ENCODE measurements around the gene CBX2.
"Not testable (repeated sequence)": the region's sequence is repeated elsewhere in the genome, so short reads cannot be mapped to it uniquely, and the experiment has no call there.

Gene CBX2

DNA sequence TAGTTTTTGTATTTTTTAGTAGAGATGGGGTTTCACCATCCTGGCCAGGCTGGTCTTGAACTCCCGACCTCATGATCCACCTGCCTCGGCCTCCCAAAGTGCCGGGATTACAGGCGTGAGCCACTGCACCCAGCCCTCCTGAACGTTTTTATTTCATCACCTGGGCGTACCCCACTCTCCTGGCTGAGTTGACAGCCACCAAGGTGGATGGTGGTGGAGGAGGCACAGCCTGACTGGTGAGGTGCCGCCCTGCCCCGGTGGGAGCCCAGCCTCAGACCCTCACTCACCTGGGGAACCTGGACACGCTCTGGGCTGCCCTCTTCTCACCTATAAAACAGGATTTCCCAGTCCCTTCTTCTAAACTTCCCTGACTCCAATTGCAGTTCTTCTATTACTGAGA is 5.2 kb upstream of the CBX2 start:
- not testable (repeated sequence) for DNase-seq

DNA sequence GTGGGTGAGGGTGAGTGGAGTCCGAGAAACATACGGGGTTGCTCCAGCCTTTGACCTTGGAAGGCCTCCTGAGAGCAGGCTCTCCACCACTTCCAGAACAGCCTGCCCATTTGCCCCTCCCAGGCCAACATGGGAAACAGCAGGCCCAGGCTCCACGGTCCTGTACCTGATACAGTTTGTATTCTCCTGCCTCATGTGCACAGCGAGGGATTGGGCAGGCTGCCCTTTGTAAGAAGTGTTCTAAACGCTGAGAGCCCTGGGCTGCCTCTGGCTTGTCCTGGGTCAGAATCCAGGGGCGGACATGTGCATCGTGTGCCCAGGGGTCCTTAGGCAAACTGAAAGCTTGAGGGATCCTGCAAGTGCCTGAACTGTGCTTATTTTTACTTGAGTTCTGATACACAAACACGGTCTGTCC is 3.4 kb upstream of the CBX2 start:
- no peak for DNase-seq

DNA sequence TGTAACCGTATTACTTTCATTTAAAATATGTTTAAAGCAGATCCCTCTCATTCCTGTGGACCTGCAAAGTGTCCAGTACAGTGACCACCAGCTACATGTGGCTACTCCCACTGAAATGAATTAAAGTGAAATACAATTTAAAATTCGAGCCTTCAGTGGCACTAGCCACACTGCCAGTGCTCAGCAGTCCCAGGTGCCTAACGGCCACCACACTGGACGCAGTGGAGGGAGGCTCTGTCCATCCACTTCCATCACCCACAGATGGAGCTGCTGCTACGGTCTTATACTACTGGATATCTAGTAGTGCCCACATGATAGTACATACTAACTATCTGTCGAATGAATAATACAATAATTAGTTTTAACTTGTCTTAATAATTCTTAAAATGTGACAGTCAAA is 2.3 kb upstream of the CBX2 start:
- no peak for DNase-seq

DNA sequence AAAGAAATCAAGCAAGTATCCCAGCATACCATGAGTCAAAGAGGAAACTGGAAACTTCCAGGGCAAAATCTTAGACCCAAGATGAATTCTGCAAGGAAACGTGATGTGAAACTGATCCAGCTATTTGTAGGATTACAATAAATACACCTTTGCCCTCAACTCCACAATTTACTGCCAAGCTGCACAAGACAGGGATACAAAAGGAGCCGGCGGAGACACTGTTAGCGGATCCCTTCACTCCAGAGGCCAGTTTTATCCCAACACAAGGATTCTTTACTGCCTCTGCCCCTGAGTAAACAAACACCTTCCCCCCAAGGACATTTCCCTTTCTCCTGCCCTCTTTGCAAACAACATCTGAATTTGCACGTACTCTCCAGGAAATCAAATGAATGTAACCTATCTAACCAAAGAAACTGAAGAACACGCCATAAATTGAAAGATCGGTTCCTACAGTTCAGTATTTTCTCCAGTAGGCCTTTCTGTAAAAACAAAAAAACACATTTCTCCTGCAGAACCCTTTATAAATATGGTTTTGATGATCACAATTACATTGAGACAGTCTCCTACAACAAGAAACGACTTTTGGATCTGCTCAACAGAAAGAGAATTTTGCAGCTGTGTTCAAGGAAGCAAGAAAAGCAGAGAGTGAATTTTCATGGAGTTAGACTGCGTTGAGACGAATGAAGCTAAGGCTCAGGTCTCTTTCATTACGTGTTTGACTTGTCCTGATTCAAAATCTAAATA is 1.4 kb upstream of the CBX2 start:
- DNase-seq = no peak

DNA sequence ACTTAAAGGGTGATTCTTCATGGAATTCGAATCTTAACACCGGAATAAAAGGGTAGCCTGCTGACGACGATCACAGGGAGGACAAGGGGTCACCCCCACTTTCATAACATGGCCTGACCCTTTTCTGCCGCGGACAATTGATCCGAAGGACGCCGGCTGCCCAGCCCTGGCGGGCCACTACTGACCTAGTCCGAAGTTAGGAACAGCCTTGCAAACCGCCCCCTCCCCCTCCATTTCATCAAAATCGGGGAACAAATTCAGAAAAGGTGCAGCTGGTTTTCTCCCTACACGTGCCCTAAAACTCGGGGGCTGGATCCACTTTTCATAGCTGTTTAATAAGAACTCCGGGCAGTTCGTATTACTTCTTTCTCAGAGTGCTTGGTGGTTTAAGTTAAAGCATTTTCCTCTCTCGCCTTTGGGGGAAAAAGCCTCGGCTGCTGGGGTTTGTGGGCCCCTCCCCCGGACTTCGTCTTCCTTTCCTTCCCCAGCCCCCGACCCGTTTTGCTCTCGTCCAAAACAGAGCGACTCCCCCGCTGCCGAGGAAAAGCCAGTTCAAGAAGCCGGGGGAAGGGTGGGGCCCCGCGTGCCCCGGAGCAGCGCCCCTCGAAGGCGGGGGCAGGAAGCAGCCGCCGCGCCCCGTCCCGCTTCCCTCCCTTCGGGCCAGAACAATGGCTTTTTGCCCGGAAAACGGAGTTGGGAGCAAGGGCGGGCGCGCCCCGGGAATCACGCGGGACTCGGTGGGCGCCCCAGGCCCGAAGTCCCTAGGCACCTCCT is 641 bp upstream of the CBX2 start:
- peak; percentile 70 for DNase-seq

DNA sequence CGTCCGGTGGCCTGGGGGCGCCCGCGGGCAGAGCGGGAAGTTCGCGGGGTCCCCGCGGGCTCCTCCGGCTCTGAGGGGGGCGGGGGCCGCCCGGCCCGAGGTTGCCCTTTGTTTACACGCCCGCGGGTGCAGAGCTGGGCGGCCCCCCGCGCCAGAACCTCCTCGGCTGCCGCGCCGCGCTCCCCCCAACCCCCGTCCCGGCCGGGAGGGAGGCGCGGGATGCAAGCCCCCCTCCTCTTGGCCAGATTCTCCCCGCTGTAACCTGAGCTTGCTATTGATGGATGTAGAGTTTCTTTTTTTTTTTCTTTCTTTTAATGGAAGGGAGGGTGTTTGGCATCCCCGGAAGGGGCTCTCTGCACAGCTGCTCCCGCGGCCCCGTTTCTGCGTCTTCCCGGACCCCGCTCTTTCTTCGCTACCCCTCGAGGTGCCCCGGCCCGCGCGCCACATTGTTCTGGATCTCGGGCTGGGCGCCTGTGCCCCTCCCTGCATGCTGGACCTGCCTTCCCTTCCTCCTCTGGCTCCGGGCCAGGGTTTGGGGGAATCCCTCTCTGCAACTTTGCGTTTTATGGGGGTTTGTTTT is 646 bp downstream of the CBX2 start:
- DNase-seq = peak; percentile 18

DNA sequence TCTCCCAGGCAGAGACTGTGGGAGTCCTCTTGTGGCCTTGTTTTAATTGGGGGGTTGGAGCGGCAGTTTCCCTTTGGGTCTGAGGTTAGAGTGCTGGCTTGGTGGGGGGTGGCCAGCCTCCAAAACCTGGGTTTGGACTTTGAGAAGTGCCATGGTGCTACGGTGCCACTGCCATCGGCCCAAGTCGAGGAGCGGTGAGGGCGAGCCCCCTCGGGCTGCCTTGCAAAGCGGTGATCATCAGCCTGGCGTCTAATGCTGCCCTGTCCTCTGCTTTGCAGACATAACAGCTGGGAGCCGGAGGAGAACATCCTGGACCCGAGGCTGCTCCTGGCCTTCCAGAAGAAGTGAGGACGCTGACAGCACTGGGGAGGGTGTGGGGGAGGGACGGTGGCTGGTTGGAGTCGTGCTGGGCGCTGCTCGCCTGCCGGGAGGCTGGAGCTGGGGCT is 1.2 kb downstream of the CBX2 start:
- DNase-seq = no peak

DNA sequence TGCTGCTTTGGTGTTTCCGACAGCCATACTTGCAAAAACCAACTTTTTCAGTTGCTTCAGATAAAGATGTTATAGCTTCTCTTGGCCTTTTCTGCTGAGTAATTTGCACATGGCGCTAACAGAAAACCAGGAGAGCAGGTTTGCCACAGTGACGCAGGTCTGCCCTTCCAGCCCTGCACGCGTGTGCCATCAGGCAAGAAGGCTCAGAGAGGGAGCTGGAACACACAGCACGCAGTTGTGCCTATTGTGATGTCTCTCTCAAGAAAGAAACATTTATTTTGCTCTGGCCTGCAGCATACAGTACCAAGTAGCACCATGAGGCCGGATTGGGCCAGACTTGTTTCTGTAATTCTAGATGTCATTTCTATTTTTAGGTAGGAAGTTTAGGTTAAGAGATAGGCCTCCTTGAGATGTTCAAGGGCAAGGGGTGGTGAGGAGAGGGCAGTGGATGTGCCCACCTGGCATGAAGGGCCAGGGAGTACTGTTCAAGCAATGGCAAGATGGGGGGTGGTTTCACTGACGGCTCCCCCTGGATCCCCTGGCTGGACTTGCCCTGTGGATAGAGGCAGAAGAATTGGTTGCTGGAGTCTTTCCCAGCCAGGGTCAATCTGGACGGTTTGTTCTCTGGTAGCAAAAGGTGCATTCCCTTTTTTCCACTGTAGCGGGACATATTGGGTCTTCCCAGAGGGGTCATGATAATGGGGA is 1.9 kb downstream of the CBX2 start:
- DNase-seq = no peak

DNA sequence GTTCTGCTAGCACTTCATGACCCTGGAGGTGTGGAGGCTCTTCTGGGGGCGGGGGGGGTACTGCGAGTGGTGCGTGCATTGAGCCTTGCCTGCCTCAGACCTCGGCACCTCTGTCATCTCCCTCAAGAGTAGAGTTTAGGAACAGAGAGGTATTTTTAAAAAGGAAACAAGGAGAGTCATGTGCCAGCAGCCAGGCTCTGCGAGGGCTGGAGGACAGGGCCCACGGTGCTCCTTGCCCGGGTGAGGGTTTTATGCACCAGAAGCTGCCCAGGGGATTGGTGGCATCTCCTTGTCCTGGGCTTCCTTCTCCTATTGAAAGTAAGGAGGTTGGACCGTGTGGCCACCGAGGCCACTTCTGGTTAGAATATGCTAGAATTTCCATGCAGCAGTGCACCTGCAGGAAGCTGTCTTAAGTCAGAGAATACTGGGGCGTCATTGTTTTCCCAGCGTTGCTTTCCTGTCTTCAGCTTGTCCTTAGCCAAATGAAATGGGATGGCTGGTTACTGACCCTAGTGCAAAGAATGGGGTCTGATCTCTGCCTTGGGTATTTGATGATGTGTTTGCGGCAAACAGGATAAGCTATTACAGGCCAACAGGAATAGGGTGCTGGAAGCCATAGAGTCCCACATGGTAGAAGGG is 3.2 kb downstream of the CBX2 start:
- DNase-seq = no peak

DNA sequence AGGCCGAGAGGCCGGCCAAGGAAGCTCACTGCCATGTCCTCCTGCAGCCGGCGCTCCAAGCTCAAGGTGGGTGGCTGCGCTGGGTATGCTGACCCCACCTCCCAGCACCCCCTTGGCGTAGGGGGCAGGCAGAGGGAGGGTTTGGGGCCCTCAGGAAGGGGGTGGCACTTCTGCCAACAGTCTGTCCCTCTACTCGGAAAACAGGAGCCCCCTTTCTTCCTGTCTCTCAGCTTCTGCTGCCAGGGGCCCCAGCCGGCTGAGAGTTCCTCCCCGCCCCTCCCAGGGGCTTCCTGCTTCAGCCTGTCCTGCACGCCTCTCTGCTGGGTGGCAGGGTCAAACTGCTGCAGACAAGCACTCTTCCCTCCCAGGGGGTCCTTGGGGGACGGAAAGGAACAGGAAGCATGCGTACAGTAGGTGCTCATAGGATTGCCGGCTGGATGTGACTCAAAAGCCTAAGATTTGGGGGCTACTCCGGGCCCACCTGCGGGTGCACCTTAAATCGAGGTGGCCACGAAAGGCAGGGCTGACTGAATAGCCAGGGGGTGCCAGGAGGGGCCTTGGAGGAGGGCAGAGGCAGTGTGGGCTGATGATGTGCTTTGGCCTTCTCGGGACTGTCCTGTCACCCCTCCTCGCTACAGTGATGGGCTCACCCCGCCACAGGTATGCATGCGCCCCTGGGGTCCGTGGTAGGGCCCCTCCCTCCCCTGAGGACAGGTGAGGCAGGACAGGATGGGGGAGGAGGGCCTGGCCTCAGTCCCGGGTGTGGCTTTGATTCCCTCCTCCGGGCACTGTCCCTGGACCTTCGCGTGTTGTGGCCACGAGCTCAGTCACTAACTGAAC is 4.0 kb downstream of the CBX2 start:
- no peak for DNase-seq

DNA sequence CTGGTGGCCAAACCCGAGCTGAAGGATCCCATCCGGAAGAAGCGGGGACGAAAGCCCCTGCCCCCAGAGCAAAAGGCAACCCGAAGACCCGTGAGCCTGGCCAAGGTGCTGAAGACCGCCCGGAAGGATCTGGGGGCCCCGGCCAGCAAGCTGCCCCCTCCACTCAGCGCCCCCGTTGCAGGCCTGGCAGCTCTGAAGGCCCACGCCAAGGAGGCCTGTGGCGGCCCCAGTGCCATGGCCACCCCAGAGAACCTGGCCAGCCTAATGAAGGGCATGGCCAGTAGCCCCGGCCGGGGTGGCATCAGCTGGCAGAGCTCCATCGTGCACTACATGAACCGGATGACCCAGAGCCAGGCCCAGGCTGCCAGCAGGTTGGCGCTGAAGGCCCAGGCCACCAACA is 5.9 kb downstream of the CBX2 start:
- no peak for DNase-seq

DNA sequence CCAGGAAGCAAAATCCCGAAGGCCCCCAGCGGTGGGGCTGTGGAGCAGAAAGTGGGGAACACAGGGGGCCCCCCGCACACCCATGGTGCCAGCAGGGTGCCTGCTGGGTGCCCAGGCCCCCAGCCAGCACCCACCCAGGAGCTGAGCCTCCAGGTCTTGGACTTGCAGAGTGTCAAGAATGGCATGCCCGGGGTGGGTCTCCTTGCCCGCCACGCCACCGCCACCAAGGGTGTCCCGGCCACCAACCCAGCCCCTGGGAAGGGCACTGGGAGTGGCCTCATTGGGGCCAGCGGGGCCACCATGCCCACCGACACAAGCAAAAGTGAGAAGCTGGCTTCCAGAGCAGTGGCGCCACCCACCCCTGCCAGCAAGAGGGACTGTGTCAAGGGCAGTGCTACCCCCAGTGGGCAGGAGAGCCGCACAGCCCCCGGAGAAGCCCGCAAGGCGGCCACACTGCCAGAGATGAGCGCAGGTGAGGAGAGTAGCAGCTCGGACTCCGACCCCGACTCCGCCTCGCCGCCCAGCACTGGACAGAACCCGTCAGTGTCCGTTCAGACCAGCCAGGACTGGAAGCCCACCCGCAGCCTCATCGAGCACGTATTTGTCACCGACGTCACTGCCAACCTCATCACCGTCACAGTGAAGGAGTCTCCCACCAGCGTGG is 6.5 kb downstream of the CBX2 start:
- DNase-seq = no peak

DNA sequence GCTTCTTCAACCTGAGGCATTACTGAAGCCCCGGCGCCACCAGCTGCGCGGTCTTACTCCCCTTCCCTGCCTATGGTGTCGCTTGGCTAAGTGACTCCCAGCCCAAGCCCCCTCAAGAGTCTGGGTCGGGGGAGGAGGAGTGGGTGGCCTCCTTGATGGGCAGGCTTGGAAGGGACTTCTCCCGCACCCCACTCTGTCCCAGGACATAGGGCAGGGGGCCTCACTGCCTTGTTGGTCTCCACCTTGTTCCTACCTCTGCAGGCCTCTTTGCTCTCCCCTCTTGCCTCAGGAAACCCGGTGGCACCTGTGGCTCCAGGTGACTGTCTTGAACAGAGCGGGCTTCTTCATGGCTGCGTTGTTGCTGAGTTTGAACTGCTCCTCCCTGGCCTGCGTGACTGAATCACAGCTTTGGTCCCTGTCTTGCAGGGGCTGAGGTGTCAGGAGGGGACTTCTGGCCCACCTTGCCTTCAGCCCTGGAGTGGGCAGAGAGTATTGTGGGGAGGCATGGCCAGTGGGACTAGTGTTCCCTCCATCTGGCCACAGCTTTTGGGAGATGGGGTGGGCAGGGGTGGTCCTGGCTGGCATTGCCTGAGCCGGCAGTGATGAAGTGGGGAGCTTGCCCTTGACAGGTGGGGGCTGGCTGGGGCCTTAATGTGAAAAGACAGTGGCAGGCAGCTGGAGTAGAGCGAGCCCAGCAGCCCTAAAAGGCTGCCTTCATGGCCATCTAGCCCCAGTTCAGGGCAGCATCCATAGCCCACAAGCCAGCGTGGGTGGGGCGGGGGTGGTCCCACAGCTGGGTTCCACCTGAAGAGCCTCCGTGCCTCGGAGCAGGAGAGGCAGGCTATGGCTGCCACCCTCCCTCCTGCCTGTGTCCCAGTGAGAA is 7.3 kb downstream of the CBX2 start:
- no peak for DNase-seq

DNA sequence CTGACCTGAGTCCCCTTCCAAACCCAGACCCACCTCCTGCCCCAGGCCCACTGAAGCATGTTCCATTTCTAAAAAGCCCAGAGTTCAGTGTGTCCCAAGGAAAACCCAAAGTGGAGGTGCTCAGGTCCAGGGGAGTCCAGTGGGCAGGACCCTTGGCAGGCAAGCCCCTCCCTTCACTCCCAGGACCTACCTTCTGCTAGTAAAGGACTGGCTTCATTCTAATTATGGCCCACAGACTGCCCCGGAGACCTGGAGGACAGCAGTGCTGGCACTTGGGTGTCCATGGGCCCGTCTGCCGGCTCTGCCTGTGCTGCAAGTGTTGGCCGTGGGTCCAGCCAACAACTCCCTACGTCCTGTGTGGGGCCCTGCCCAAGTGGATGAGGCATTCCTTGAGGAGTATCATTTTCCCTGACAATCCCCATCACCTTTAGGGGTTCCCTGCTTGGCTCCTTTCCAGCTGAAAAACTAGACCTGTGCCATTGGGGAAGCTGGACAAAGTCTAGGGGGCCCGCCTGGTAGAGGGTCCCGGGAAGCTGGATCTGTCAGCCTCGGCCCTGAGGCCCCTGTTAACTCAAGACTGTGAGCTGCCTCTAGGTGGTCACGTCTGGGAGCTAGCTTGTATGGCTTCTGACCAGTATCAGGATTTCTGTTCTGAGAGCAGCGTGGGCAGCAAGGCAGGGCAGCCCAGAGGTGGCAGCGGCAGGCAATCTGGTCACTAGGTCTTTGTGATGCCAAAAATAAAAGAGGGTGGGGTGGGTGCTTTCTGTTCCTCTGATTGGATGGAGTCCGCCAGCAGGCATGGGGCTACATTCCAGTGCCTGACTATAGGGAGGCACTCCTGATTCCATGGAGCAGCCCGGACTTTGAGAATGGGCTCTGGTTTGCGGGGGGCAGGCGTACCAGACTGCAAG is 8.2 kb downstream of the CBX2 start:
- DNase-seq = no peak

DNA sequence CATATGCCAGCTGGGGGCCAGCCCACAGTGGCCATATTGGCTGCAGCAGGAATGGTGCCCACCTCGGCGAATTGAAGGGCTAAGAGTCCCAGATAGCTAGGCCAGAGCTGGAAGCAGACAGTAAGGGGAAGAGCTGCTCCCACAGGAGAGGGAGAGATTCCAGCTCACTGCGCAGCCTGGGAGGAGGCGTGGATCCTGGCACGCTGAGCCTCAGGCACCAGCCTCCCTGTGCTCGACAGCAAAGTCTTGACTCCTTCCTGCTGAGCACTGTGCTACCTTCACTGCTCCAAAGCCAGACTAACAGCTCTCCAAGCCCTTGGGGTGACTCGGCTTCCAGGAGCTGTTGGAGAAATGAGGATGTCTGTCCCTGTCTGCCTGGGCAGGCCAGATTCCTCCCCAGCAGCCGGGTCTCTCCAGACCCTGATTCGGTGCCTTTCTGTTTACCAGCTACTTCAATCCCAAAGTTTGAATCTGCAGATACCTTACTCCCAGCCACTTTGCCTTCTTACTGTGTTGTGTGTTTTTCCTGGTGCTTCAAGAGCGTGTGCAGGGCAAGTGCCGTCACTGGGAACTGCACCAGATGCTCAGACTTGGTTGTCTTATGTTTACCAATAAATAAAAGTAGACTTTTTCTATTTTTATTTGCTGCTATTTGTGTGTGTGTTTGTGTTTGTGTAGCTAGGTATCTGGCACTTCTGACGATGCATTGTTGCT is 9.1 kb downstream of the CBX2 start:
- DNase-seq = no peak

DNA sequence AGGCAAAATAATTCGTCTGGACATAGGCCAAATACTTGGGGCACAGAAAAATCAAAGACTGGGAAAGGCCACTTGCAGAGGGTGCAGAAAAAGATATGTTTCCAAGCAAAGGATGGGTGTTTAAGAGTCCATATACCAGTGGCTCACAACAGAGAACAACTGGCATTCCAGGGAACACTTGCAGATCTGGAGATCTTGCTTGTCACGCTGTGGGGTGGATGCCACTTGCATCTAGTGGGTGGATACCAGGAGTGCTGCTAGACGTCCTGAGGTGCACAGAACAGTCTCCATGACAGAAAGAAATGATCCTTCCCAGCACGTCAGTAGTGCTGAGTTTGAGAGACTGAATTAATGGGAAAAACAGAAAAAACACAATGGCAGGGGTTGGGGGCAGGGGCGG is 10.5 kb downstream of the CBX2 start:
- no peak for DNase-seq

DNA sequence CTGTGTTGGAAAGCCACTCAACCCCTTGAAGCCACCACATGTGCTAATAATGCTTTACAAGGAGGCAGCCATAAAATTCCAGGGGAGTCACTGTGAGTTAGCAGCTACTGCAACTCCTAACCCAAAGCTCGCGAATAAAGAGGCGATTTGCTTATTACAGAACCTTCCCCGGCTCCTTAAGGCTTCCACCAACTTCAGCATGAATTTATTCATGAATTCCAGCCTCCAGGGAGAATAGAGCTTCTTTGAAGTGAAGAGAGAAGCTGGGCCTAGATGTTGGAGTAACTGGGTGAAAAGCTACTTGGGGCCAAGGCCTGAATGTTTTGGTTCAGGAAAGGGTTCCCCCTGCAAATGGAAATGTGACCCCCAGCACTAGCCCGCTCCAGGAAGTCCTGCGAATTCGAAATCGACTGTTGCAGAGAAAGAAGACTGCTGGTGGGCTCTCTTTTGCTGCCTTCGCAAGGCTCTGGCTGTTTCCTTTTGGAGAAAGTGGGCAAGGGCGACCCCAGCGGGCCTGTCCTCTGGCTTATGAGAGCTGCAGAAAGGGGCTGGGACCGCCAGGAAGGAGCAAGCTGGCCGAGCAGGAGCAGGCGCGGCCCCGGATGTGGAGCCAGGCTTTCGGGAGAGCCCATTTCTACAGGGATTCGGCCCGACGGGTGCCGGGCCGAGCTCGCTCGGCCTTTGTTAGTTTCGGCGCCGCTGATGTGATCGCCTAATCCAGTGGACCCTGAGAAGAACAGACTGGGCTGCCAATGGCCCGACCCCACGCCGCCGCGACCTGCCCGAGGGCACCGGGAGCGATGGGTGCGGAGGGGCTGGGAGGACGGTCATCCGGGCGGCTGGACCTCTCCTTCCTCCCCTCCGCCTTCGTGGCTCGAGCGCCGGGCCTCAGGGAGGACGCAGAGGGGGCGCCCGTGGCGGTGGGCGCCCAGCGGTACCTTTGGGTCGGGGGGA is 11.3 kb downstream of the CBX2 start:
- DNase-seq = no peak
